ENCODE measurements around the gene TBXT. TPM values are rescaled to one million over a fixed set of nuclear protein-coding genes. Genes with fewer than 3 reads are reported as not detected.
"Not testable (repeated sequence)": the region's sequence is repeated elsewhere in the genome, so short reads cannot be mapped to it uniquely, and the experiment has no call there.

TBXT gene
- total RNA-seq, 4 donors from 2014 or later = not detected

DNA sequence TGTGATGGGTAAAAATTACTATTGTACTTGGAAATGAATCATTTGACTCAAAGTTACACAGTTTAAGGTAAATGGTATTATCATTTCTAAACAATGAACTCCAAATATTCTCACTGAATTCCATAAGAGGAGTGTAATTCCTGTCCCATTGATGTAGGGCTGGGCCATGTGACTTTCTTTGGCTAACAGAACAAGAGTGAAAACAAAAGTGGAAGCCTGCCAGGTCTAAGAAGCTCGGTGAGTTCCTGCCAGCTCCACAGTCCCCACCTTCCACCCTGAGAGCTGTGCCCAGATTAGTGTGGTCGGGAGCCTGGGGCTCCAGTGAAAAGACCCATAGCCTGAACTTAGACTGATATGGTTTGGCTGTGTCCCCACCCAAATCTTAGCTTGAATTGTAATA is 24.6 kb downstream of the TBXT start:
- Histone ChIP-seq H3K36me3 (no peaks in the 10 kb centered on the region), H3K4me3 (no peak overlapping the region), H3K4me1 (no peaks in the 10 kb centered on the region), H3K27ac (no peak overlapping the region), H3K9me3 (no peaks in the 10 kb centered on the region), H3K27me3 (no peaks in the 10 kb centered on the region)
- TF ChIP-seq POLR2A (IDR thresholded peaks at IDR 0.05) = no peak
- no peak for TF ChIP-seq POLR2AphosphoS5 (IDR thresholded peaks at IDR 0.05)
- TF ChIP-seq EP300 (IDR thresholded peaks at IDR 0.05; ENCODE audit: low read depth) = no peak
- TF ChIP-seq, protein P1, sequence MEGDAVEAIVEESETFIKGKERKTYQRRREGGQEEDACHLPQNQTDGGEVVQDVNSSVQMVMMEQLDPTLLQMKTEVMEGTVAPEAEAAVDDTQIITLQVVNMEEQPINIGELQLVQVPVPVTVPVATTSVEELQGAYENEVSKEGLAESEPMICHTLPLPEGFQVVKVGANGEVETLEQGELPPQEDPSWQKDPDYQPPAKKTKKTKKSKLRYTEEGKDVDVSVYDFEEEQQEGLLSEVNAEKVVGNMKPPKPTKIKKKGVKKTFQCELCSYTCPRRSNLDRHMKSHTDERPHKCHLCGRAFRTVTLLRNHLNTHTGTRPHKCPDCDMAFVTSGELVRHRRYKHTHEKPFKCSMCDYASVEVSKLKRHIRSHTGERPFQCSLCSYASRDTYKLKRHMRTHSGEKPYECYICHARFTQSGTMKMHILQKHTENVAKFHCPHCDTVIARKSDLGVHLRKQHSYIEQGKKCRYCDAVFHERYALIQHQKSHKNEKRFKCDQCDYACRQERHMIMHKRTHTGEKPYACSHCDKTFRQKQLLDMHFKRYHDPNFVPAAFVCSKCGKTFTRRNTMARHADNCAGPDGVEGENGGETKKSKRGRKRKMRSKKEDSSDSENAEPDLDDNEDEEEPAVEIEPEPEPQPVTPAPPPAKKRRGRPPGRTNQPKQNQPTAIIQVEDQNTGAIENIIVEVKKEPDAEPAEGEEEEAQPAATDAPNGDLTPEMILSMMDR (IDR thresholded peaks at IDR 0.05) = no peak
- intact Hi-C loops (cut with DNase I; ENCODE audit: low total_unique reads) = no loop called here
- DNase-seq = no peak
- WGBS, 2 donors (ENCODE audit: low coverage in 1 of 2) = 25% methylated on average over 2 of the region's 2 CpGs; no CpG with 5 or more reads in 1 of the 2 donors
- in situ Hi-C loops (cut with MboI; ENCODE audit: low pct_ligation_motif_present in 1 of 4, low pct_unique_long_range_greater_than_20kb in 1 of 4, low sequenced_read_pairs in 3 of 4) = no loop called here

DNA sequence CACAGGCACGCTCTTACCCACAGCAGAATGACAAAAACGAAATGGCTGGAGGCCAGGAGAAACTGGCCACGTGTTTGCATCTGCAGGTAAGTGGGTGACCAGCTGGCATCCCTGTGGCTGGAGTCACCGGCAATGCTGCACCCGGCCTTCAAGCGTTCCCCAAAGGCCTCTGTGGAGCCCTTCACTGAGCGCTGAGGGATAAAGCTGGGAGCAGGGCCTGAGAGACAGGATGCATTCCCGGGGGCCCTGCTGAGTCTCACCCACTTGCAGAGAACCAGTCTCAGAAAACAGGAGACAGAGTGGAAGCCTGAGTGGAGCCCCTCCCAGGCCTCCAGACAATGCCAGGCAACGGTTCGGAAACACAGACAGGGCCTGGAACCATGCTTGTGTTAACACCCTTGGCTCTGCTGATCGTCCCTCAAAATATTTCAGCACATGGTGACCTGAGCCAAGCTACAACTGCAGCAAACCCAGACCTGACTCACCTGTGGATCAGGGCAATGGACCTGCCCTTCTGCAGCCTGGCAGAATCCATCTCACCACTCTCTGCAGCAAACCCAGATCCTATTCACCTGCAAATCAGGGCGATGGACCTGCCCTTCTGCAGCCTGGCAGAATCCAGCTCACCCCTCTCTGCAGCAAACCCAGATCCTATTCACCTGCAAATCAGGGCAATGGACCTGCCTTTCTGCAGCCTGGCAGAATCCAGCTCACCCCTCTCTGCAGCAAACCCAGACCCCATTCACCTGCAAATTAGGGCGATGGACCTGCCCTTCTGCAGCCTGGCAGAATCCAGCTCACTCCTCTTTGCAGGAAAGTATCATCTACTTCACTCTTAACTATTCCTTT is 39.8 kb downstream of the TBXT start:
- 50 to 73% methylated on average over 1 to 13 of the region's 13 CpGs for WGBS, 2 donors (ENCODE audit: low coverage in 1 of 2)
- H3K4me1 ChIP-seq = no peaks in the 10 kb centered on the region
- TF ChIP-seq POLR2A (IDR thresholded peaks at IDR 0.05) (no peak), EP300 (IDR thresholded peaks at IDR 0.05; ENCODE audit: low read depth) (no peak), POLR2AphosphoS5 (IDR thresholded peaks at IDR 0.05) (no peak)
- TF ChIP-seq, protein P1 (IDR thresholded peaks at IDR 0.05) = no peak
- H3K9me3 ChIP-seq = no peaks in the 10 kb centered on the region
- peaks cover 9% of the 10 kb centered on the region for H3K27me3 ChIP-seq
- intact Hi-C loops (cut with DNase I; ENCODE audit: low total_unique reads) (no loop called here), in situ Hi-C loops (cut with MboI; ENCODE audit: low pct_ligation_motif_present in 1 of 4, low pct_unique_long_range_greater_than_20kb in 1 of 4, low sequenced_read_pairs in 3 of 4) (no loop called here)
- no peak overlapping the region for H3K4me3 ChIP-seq
- H3K27ac ChIP-seq = no peak overlapping the region
- H3K36me3 ChIP-seq = no peaks in the 10 kb centered on the region
- DNase-seq = no peak

DNA sequence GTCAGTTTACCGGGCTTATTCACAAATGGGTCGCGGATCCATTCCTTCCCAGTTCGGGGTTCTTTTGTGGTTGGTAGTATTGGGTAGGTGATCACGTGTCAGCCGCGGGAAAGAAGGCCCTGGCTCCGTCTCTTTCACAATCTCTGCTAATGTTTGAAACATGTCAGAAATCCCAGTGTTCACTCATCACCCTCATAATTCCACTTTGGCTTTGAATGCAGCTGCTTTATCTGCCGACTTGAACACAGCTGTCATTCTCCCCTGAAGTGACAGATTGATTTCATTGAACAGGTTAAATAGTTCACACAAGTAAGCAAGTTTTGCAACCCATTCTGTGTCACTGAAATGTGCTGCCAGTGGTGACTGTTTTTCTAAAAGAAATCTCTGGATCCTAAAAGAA is 44.5 kb downstream of the TBXT start:
- H3K27me3 ChIP-seq; H3K4me1 ChIP-seq; intact Hi-C loops (cut with DNase I; ENCODE audit: low total_unique reads); H3K4me3 ChIP-seq; H3K9me3 ChIP-seq; H3K27ac ChIP-seq; H3K36me3 ChIP-seq; DNase-seq: not testable (repeated sequence)
- 87% methylated on average over 9 of the region's 9 CpGs; no CpG with 5 or more reads in 1 of the 2 donors for WGBS, 2 donors (ENCODE audit: low coverage in 1 of 2)
- in situ Hi-C loops (cut with MboI; ENCODE audit: low pct_ligation_motif_present in 1 of 4, low pct_unique_long_range_greater_than_20kb in 1 of 4, low sequenced_read_pairs in 3 of 4) = loop anchor here in 1 of 4 donors (25.0 kb wide), 1 partner anchor 686 kb away; no protein-coding TSS in a partner anchor

DNA sequence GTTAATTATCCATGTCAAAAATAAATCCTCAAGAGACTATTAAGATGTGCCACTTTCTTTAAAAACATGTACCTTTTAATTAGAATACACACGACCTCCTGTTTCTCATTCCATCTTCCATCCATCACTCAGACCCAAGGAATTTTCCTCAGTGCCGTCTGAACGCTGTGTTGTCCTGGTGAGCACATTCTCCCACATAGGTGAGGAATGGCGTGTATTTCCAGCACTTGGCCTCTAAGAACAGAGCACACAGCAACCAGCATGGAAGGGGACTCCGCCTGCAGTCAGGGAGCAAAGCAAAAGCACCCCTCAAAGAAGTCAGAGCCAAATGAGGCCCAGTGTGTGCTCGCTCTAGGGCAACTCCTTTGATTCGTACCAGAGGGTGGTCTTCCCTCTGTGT is 45.9 kb downstream of the TBXT start:
- no peak for DNase-seq
- Histone ChIP-seq H3K9me3 (no peaks in the 10 kb centered on the region), H3K4me3 (no peak overlapping the region), H3K27me3 (no peaks in the 10 kb centered on the region), H3K4me1 (no peaks in the 10 kb centered on the region), H3K27ac (no peak overlapping the region), H3K36me3 (no peaks in the 10 kb centered on the region)
- no peak for TF ChIP-seq EP300 (IDR thresholded peaks at IDR 0.05; ENCODE audit: low read depth)
- no peak for TF ChIP-seq POLR2AphosphoS5 (IDR thresholded peaks at IDR 0.05)
- 73 to 81% methylated on average over 4 to 7 of the region's 7 CpGs for WGBS, 2 donors (ENCODE audit: low coverage in 1 of 2)
- in situ Hi-C loops (cut with MboI; ENCODE audit: low pct_ligation_motif_present in 1 of 4, low pct_unique_long_range_greater_than_20kb in 1 of 4, low sequenced_read_pairs in 3 of 4) = loop anchor here in 1 of 4 donors (25.0 kb wide), 1 partner anchor 684 kb away; no protein-coding TSS in a partner anchor
- intact Hi-C loops (cut with DNase I; ENCODE audit: low total_unique reads) = no loop called here

DNA sequence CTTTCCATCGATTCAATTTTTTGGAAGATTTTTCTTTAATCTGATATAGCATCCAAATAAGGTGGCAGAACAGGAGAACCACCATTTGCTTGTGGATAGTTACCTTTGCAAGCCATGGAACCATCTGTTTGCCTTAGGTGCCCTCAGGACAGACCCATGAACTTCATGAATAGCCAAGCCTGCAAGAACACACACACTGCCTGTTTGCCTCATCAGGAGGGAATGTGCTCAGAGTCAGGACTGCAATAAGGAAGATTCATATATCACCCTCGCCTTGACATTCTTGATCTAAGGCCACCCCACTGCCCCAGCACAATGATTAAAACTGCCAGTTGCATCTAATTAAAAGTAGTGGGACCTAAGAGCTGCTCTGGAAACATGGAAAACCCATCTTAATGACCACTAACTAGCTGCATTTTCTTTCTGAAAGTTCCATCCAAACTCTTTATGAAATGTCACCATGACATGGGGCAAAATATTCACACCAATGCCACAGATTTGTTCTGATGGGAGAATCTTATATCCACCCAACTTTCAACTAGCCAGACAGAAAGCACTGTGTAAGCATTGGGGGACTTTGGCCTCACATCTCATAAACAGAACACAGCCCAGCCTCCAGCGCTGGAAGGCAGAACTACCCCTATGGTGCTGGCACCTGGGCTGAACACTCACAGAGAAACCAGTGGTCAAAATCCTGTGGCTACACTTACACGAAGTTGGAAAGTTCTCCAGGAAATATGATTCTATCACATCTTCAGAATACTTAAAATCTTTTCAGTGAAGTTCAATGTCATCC is 48.3 kb downstream of the TBXT start:
- peaks cover 0 to 3% of the 10 kb centered on the region in 2 donors for H3K9me3 ChIP-seq
- H3K4me1 ChIP-seq = no peaks in the 10 kb centered on the region
- WGBS, 2 donors (ENCODE audit: low coverage in 1 of 2) = 38 to 46% methylated on average over 1 to 4 of the region's 4 CpGs
- in situ Hi-C loops (cut with MboI; ENCODE audit: low pct_ligation_motif_present in 1 of 4, low pct_unique_long_range_greater_than_20kb in 1 of 4, low sequenced_read_pairs in 3 of 4) = loop anchor here in 1 of 4 donors (25.0 kb wide), 1 partner anchor 682 kb away; no protein-coding TSS in a partner anchor
- no peak for DNase-seq
- H3K27ac ChIP-seq = no peak overlapping the region
- intact Hi-C loops (cut with DNase I; ENCODE audit: low total_unique reads) = no loop called here
- H3K4me3 ChIP-seq = no peak overlapping the region
- TF ChIP-seq POLR2A (IDR thresholded peaks at IDR 0.05) (no peak), POLR2AphosphoS5 (IDR thresholded peaks at IDR 0.05) (no peak), EP300 (IDR thresholded peaks at IDR 0.05; ENCODE audit: low read depth) (no peak)
- TF ChIP-seq, protein P1 (IDR thresholded peaks at IDR 0.05) = no peak
- no peaks in the 10 kb centered on the region for H3K27me3 ChIP-seq
- no peaks in the 10 kb centered on the region for H3K36me3 ChIP-seq

All from transverse colon (tissue), 4 donors.